Subcutaneous adipose tissue (tissue), 4 donors: ENCODE measurements around the gene COQ10A. TPM values are rescaled to one million over a fixed set of nuclear protein-coding genes. Genes with fewer than 3 reads are reported as not detected.

ENCODE experiments used
- total RNA-seq, 4 donors: library from RNA; depleted of rRNA; stranded (reverse); fragments of >200 nt; gene quantifications; one replicate each; pipeline ENCODE4 v1.1.0, GENCODE V29; 2016
- TF ChIP-seq, protein P1 (sequence below): fragments of 450-650 bp; IDR thresholded peaks from one replicate; pipeline ENCODE4 v1.5.1; 2016; ENCODE audit warnings: low read depth, mild to moderate bottlenecking, control low read depth, antibody characterized with exemption, moderate library complexity

COQ10A gene
- total RNA-seq, 4 donors from 2014 or later: 9.3 to 18.3 (median 12.4) TPM

DNA sequence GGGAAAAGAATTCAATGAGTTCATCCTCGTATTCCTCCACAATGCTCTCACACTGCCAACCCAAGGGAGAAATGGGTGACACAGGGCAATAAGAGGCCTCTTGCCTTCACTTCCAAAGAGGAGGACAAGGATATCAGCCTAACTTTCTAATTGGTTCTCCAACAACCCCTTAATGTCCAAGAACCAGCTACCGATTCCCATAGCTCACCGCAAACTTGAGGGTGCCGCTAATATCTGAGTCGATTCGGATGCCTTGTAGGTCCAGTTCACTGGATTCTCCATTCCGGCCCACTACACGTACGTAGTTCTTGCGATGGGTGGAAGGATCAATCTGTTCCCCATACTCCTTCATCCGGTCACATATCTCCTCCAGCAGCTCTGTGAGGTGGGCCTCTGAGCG lies 44.3 kb downstream of the COQ10A start:
- TF ChIP-seq, protein P1, sequence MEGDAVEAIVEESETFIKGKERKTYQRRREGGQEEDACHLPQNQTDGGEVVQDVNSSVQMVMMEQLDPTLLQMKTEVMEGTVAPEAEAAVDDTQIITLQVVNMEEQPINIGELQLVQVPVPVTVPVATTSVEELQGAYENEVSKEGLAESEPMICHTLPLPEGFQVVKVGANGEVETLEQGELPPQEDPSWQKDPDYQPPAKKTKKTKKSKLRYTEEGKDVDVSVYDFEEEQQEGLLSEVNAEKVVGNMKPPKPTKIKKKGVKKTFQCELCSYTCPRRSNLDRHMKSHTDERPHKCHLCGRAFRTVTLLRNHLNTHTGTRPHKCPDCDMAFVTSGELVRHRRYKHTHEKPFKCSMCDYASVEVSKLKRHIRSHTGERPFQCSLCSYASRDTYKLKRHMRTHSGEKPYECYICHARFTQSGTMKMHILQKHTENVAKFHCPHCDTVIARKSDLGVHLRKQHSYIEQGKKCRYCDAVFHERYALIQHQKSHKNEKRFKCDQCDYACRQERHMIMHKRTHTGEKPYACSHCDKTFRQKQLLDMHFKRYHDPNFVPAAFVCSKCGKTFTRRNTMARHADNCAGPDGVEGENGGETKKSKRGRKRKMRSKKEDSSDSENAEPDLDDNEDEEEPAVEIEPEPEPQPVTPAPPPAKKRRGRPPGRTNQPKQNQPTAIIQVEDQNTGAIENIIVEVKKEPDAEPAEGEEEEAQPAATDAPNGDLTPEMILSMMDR: no peak

DNA sequence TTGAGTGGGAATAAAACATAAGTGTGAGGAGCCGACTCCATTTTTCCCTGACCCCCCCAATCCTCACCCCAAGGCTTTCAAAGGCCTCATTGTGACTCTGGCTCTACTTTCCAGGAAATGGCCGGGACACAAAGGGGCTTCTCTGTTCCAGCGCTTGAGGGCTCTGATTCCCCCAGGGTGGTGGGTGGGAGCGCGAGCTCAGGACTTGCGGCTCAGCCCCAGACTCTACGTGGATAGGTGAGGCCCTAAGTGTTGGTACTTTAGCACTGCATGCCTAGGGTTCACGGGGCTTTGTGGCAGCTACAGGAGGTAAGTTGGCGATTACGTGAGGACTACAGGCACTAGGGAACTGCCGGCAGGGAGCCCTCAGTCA lies 48.5 kb downstream of the COQ10A start:
- TF ChIP-seq, protein P1: no peak

DNA sequence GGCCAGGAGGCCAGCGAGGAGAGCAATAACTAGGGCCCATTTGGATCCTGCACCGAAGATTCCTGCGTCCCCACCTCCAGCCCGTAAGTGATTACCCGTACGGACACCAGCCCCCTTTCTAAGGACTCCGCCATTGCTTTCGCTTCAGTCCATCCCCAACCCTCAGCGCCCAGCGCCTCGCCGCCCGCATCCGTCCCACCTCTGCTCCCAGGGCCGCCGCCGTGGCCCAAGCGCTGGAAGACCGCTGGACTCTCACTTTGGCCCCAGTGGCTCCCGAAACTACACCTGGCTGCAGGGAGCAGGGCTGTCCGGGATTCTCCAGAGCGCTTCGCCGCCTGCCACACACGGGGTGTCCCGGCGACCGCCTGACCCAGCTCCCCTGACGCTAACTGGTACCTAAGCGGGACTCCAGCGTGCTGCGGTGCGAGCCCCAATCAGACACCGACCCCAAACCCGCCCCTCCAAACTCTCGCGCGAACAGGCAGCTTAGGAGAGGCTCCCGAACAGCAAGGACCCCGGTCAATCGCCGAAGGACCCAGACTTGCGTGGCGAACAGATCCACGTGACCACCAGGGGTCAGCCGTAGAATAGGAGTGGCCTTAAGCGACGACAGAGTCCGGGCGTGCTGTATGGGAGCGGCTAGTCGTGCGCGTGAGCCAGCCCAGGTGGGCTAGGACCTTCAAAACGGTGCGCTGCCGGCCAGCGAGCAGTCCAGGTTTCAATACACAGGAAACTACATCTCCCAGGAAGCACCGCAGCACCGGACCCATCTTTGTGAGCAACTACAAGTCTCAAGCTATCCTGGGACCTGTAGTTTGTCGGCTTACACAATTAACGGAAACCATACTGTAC lies 49.1 kb downstream of the COQ10A start, which contains the start of gene CNPY2:
Gene CNPY2 (minus strand): TSS at position 367 of the 852 bp plus-strand sequence. CDS start 771 bp downstream, outside the sequence.
- TF ChIP-seq, protein P1: no peak

DNA sequence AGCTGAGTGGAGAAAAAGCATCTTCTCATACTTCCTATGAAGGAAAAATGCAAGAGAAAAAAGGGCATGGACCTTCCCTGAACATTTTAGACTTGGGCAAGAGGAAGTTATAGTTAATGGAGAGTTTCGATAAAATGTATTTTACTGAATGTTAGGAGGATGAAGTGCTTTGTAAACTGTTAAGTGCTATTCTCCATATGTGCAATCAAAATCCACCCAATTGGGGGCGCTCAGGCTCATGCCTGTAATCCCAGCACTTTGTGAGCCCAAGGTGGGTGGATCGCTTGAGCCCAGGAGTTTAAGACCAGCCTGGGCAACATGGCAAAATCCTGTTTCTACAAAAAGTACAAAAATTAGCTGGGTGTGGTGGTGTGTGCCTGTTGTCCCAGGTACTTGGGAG lies 50.9 kb downstream of the COQ10A start:
- TF ChIP-seq, protein P1: no peak

Other genes starting within 250 kb of the COQ10A start
- 10 to 100 TPM in 2 of 4 donors, 1 to 10 TPM in 2; 2.9 to 16.6 (median 7.8) TPM for gene IKZF4, start 245.9 kb upstream of the COQ10A start, total RNA-seq
- 100 to 1,000 TPM; 346 to 891 (median 730) TPM for gene RPS26, start 225.0 kb upstream of the COQ10A start, total RNA-seq
- gene ERBB3, start 186.8 kb upstream of the COQ10A start, total RNA-seq: 1 to 10 TPM in 1 of 4 donors, under 1 TPM in 3; 0.34 to 2.6 (median 0.66) TPM
- 10 to 100 TPM; 60.9 to 99.1 (median 87.1) TPM for gene PA2G4, start 162.4 kb upstream of the COQ10A start, total RNA-seq
- gene RPL41, start 150.3 kb upstream of the COQ10A start, total RNA-seq: 1,000 to 10,000 TPM; 2,735 to 3,575 (median 3,131) TPM
- gene ZC3H10, start 148.7 kb upstream of the COQ10A start, total RNA-seq: 1 to 10 TPM; 3.2 to 5.1 (median 3.5) TPM
- 100 to 1,000 TPM; 147 to 522 (median 280) TPM for gene ESYT1, start 138.7 kb upstream of the COQ10A start, total RNA-seq
- gene MYL6B, start 114.4 kb upstream of the COQ10A start, total RNA-seq: 10 to 100 TPM; 12.2 to 36.0 (median 24.7) TPM
- 1,000 to 10,000 TPM; 1,882 to 4,580 (median 2,293) TPM for gene MYL6, start 108.6 kb upstream of the COQ10A start, total RNA-seq
- gene SMARCC2, start 77.5 kb upstream of the COQ10A start, total RNA-seq: 100 to 1,000 TPM in 3 of 4 donors, 10 to 100 TPM in 1; 73.6 to 125 (median 118) TPM
- 100 to 1,000 TPM in 1 of 4 donors, 10 to 100 TPM in 3; 64.3 to 101 (median 84.9) TPM for gene RNF41, start 45.0 kb upstream of the COQ10A start, total RNA-seq
- gene NABP2, start 42.6 kb upstream of the COQ10A start, total RNA-seq: 10 to 100 TPM; 12.6 to 25.3 (median 19.1) TPM
- not detected for gene SLC39A5, start 36.9 kb upstream of the COQ10A start, total RNA-seq
- 10 to 100 TPM; 14.3 to 24.1 (median 19.9) TPM for gene ANKRD52, start 8.6 kb upstream of the COQ10A start, total RNA-seq
- gene CS, start 33.4 kb downstream of the COQ10A start, total RNA-seq: 100 to 1,000 TPM; 107 to 278 (median 141) TPM
- 10 to 100 TPM; 59.7 to 76.7 (median 64.7) TPM for gene CNPY2, start 49.0 kb downstream of the COQ10A start, total RNA-seq
- 10 to 100 TPM; 29.9 to 47.3 (median 31.7) TPM for gene PAN2, start 67.1 kb downstream of the COQ10A start, total RNA-seq
- gene IL23A, start 71.9 kb downstream of the COQ10A start, total RNA-seq: 1 to 10 TPM in 1 of 4 donors, not detected in 3; 1.0 TPM
- gene STAT2, start 93.2 kb downstream of the COQ10A start, total RNA-seq: 100 to 1,000 TPM in 3 of 4 donors, 10 to 100 TPM in 1; 86.7 to 274 (median 213) TPM
- gene APOF, start 95.9 kb downstream of the COQ10A start, total RNA-seq: not detected
- 1 to 10 TPM; 3.1 to 8.3 (median 4.8) TPM for gene TIMELESS, start 182.5 kb downstream of the COQ10A start, total RNA-seq
- not detected for gene MIP, start 187.7 kb downstream of the COQ10A start, total RNA-seq
- gene SPRYD4, start 201.6 kb downstream of the COQ10A start, total RNA-seq: 1 to 10 TPM; 1.5 to 3.2 (median 1.8) TPM
- gene GLS2, start 221.2 kb downstream of the COQ10A start, total RNA-seq: 1 to 10 TPM in 2 of 4 donors, not detected in 2; 1.8 to 3.2 TPM